Activated CD4-positive, alpha-beta T cell treated with anti-CD3 and anti-CD28 coated beads, Interleukin-10, Interleukin-2, amounts not matched to agents 100 ng/mL and 50 ng/mL, durations not matched to agents 16 hours and 8 hours (primary cell): ENCODE data around the gene GBP6.
A peak's percentile ranks its signal among the peaks of the same experiment; 100 is the strongest.
"Not testable (repeated sequence)": the region's sequence is repeated elsewhere in the genome, so short reads cannot be mapped to it uniquely, and the experiment has no call there.

Experiments used
- DNase-seq: peaks from one replicate; pipeline ENCODE4 v3.0.0-alpha.2; 2020

Gene GBP6, protein sequence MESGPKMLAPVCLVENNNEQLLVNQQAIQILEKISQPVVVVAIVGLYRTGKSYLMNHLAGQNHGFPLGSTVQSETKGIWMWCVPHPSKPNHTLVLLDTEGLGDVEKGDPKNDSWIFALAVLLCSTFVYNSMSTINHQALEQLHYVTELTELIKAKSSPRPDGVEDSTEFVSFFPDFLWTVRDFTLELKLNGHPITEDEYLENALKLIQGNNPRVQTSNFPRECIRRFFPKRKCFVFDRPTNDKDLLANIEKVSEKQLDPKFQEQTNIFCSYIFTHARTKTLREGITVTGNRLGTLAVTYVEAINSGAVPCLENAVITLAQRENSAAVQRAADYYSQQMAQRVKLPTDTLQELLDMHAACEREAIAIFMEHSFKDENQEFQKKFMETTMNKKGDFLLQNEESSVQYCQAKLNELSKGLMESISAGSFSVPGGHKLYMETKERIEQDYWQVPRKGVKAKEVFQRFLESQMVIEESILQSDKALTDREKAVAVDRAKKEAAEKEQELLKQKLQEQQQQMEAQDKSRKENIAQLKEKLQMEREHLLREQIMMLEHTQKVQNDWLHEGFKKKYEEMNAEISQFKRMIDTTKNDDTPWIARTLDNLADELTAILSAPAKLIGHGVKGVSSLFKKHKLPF

DNA sequence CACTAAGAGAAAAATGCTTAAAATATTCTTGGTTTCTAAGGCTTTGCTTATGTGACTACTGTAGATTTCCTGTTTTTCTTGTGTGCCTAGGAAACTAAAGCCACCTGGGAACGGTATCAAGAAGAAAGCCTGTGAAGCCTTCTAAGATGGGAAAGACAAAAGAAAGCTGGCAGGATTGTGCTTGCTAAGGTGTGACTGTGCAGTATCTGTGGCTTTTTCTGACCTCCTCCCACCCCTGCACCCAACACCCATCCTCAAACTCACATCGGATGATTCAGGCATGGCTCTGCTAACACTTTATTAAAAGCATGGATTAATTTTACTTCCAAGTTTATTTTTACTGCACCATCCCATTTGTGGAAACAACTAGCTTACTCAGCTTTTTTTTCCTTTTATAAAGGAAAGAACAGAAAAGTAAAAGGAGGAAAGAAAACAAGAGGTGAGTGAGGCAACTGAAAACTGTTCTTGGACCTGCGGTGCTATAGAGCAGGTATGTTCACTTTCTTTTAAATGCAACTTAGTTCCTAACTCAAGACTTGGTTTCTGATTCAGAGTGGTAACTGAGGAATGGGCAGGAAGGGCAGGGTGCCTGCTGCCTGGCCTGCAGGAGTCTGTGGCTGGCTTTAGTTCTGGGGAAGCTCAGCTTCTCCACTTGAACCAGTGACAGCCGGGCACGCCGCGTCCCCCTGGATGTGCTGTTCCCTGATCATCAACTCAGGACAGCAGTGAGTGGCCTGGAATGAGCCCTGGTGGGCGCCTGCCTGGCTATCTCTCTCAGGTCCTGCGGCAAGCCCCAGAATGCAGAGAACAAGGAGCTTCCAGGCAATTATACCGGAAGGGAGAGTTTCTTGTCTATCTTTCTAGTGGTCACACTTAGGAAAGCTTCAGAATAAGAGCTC is at the start of gene GBP6:
Gene GBP6, plus strand, starts transcription at position 422 of the 899 bp plus-strand sequence. CDS start 4,493 bp downstream, outside the sequence.
- DNase-seq: peak; percentile 29

DNA sequence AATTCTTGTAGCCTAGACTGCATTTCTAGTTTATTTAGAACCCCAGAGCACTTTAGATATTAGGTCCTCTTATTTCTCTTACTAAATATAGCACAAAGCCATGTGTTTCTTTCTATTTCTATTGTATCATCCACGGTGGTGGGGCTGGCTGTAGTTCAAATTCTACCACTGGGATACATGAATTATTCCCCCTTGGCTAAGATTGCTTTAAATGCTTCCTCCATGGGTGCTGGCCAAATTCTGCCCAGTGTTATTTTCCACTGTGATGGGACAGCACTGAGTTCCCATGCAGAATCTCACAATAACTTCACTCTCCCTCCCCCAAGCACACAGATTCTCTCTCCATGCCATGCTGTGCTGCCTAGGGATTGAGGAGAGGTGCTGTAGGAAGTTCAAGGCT is 41.5 kb upstream of the GBP6 start:
- DNase-seq: no peak

DNA sequence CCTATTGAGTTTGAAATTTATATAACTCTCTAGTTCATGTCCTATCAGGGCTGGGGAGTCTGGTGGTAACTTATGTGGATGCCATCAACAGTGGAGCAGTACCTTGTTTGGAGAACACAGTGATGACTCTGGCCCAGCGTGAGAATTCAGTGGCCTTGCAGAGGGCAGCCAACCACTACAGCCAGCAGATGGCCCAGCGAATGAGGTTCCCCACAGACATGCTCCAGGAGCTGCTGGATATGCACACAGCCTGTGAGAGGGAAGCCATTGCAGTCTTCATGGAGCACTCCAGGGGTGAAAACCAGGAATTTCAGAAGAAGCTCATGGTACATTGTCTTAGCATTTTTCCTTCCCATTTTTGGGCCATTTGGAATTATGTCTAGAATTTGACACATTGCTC is 32.0 kb upstream of the GBP6 start:
- DNase-seq: no peak

DNA sequence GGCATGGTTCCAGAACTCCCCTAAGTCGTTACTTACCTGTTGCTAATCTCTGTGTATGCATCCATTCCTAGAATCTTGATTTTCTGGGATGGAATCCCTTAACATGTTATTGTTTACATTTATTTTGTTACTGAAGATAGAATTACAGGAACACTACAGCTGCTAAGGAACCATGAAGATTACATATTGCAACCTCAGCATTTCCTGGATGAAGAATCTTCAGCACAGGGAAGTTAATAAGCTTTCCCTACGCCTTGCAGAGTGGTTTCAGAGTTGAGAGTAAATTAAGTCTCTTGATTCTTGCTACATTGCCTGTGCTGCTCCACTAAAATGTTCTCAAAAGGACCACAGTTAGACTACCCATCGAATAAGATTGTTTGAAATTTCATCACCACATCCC is 31.4 kb upstream of the GBP6 start:
- no peak for DNase-seq

DNA sequence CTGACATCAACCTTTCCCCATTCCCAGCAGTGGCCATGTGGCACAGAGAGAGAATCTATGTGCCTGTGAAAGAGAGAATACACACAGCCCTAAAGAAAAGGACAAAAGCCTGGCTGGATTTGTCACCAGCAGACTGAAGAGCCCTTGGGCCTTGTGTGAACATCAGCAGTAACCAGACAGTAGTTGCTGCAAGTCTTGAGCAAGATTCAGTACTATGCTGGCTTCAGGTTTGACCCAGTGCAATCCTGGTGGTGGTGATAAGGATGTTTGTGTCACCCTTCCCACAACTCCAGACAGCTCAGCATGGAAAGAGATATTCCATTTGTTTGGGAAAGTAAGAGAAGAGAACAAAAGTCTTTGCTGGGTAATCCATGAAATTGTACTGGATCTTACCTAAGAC is 28.4 kb upstream of the GBP6 start:
- DNase-seq: no peak

DNA sequence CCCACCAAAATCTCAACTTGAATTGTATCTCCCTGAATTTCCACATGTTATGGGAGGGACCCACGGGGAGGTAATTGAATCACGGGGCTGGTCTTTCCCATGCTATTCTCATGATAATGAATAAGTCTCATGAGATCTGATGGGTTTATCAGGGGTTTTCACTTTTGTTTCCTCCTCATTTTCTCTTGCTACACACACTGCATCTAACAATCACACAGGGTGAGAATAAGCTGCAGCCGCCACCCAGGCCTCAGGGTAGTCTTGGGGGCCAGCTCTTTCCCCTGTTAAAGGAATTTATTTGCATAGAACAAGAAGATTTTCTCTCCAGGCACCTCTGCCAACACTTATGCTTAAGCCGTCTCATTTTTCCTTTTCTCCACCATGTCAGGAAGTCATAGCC is 26.0 kb upstream of the GBP6 start:
- DNase-seq: no peak

DNA sequence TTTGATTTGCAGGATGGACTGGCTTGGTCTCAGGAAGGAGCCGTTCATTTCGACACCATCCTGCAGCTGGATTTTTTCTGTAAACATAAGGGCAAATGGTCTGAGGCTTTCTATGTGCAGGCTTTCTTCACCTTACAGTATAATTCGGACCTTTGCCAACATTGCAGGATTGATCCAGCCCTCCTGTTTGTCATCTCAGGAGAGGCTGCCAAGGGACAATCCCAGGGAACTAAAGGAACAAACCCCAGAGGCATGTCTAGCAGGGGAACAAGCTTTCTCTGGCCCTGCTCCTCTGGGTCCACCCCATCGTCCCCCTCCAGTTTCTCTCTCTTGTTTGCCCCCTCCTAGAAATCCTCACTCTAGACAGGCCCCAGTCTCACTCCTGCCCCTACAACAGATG is 24.8 kb upstream of the GBP6 start:
- DNase-seq: no peak

DNA sequence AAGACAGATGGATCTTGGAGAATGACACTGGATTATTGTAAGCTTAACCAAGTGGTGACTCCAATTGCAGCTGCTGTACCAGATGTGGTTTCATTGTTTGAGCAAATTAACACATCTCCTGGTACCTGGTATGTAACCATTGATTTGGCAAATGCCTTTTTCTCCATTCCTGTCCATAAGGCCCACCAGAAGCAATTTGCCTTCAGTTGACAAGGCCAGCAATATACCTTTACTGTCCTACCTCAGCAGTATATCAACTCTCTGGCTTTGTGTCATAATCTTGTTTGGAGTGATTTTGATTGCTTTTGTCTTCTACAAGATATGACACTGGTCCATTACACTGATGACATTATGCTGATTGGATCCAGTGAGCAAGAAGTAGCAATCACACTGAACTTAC is 18.4 kb upstream of the GBP6 start:
- DNase-seq: not testable (repeated sequence)

DNA sequence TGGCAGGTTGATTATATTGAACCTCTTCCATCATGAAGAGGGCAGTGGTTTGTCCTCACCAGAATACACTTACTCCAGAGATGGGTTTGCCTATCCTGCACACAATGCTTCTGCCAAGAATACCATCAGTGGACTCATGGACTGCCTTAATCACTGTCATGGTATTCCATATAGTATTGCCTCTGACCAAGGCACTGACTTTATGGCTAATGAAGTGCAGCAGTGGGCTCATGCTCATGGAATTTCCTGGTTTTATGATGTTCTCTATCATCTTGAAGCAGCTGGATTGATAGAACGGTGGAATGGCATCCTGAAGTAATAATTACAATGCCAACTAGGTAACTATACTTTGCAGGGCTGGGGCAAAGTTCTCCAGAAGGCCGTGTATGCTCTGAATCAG is 16.6 kb upstream of the GBP6 start:
- no peak for DNase-seq

DNA sequence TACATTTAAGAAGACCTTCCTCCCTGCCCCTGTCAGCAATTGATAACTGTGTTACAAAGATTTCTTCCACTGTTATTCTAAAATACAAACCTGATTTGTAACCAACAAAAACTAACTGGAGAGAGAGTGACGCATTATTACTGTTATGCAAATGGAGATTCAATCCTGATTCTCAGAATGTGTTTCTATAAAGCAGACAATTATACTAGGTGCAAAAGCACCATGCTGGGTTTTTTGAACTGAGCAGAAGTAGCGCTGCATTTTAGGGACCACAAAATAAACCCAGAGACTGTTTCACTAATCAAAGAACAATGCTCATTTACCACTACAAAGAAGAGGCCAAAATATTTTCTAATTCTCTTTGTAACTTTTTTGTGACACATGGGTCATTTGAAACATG is 13.6 kb upstream of the GBP6 start:
- DNase-seq: no peak

DNA sequence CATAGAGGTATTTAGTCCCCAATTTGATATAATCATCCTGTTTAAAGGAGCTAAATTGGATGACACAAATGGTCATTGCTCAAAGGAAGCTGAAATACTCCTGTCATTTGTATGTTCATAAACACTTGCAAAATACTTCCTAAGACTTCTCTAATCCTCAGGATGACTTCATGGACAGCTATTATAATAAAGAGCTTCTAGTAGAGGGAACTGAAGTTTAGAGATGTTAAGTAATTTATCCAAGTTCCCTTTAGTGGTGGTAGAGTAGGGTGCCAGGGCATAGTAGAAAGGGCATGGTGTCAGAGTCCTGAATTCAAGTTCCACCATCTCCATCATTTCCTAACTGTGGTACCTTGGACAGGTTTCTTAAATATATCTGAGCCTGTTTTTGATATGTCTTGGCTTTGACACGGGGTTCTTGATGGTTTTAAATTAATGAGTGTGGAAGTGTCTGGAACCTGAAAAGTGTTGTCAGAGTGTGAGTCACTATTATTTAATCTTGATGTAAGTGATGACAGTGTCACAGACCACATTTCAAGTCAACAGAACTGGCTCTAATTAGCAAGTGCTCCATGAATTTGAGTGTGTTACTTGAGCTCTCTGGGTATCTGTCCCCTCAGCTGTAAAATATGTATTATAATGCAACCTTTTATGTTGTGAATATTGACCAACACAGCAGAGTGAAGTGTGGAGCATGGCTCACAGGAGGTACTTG is 12.1 kb upstream of the GBP6 start:
- no peak for DNase-seq

DNA sequence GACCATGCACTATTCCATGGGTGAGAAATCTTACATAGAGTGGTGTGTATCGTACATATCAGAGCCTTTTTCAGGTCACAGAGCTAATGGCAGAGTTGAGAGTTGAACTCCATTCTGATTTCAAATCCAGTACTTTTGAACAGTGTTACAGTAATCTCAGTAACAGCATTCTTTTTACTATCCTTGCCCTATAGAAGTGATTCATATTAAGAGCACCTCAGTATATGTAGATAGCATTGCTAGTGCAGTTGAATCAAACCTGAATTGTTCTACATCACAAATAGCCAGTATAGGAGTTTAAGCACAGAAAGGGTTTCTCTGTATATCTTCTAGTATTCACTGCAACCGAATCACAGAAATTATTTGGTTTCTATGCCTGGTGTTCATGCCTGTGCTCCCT is 11.4 kb upstream of the GBP6 start:
- no peak for DNase-seq

DNA sequence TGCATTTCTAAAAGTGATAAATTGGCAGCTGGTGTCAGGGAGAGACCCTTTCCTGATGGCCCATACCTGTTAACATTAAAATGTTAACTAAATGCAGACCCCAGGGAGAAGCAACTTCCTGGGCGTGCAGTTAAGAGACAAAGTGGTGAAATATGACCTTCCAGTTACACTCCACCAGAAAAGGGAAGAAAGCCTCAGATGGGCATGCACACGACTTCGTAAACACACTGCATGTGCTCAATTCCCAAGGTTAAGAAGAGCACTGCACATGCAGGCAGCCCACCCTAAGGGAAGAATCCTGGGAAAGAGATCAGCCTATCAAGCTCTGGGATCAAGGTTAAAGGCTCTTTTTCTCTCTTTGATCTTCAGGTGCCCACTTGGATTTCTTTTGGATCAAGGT is 9.7 kb upstream of the GBP6 start:
- no peak for DNase-seq

DNA sequence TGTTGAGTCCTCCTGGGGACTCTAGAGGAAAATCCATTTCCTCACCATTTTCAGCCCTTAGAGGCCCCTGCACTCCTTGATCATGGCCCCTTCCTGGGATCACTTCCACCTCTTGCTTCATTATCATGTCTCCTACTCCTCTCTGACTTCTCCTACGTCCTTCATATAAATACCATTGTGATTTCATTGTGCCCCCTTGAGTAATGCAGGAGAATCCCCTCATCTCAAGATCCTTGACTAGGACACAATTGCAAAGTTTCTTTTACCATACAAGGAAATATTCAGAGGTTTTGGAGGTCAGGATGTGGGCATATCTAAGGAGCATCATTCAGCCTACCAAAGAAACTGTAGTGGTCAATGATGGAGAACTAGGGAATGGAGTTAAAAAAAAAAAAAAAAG is 8.8 kb upstream of the GBP6 start:
- DNase-seq: no peak

DNA sequence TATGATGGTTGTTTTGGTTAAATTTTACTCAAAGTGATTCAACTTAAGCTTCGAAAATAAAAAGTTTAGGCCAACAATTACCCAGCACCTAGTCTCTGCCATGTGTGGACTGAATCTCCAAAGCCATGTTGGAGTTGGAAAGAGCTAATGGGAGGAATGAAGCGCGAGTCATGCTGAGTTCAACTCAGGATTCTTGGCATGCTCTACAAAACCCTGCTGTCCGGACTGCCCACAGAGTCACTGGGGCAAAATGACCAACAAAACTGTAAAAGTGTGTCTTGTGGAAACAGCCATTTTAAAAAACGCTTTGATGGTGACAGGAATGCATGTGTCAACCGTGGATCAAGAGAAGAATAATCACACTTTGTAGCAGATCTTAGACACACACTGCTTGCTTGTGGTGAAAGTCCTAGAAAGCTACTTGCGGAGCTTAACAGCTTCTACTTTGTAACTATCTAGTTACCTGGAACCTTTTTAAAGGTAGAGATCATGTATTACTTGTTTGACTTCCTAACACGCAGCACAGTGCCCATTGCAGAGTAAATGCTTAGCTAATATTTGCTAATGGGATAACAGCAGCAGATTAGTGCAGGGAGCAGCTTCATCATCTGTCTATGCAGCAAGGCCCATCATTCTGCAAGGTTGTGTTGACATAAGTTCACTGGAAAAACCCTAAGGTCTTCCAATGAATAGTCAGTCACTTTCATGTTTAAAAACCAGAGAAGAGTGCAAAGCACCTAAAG is 7.0 kb upstream of the GBP6 start:
- no peak for DNase-seq

DNA sequence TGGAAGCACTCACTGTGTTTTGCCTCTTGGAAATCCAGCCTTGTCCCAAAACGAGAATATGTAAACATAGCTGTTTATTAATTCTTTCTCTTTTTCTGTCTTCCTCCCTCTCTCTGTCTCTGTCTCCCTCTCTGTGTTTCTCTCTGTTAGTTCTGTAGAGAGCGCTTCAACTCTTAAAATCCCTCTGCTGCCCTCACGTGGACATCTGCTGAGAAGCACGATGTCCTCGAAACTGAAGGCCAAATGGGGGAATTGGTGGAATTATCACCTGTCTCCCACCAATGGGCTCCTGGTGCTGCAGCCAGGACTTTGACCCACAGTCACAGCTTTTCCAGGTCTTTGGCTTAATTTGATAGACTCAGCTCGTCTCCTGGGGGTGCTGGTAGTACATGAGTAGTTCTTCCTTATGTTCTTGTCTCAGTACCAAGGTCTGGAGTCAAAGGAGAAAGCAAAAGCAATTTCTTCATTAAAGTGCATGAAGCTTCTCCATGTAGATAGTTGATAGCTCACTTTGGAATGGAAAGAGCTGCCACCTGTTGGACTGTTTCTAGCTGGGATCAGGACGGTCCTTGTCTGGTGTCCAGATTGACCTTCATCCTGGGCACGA is 5.5 kb upstream of the GBP6 start:
- DNase-seq: peak; percentile 81

DNA sequence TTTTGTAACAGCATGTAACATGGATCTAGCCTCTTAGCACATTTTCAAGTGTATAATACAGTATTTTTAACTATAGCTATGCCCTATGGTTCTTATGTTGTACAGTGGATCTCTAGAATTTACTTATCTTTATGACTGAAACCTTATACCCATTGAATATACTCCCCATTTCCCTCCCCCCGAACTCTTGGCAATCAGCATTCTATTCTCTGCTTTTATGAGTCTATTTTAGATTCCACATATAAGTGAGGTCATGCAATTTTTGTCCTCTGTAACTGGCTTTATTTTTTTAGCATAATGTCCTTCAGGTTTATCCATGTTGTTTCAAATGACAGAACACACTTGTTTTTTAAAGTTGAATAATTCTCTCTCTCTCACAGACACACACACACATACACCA is 3.1 kb upstream of the GBP6 start:
- no peak for DNase-seq

DNA sequence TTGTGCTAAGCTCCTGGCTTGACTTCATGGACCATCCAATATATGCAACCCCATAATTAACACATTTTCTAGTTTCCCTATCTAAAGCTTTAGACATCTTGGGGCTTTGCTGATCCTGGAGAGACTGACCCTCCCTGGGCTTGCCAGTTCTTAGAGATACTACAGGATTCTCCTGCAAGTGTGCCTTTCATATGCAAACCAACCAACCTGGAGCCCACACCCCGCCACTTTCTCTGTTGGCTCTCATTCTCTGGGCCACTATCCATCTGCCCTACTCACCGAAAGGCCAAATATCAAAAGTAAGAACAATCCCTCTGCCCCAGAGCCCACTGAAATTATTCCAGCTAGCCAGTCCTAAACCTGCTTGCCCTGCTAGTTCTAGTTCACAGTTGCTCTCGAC is 2.2 kb upstream of the GBP6 start:
- DNase-seq: no peak

DNA sequence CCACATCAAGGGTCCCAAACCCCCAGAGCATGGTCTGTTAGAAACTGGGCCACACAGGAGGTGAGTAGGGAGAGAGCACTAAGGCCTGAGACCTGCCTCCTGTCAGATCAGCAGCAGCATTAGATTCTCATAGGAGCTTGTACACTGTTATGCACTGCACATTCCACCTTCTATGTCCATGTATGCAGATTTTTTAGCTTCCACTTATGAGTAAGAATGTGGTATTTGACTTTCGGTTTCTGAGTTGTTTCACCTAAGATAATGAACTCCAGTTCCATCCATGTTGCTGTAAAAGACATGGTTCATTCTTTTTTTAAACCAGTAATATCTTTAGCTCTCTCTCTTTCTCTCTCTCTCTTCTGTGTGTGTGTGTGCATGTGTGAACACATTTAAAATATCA is 663 bp upstream of the GBP6 start:
- DNase-seq: peak; percentile 70

DNA sequence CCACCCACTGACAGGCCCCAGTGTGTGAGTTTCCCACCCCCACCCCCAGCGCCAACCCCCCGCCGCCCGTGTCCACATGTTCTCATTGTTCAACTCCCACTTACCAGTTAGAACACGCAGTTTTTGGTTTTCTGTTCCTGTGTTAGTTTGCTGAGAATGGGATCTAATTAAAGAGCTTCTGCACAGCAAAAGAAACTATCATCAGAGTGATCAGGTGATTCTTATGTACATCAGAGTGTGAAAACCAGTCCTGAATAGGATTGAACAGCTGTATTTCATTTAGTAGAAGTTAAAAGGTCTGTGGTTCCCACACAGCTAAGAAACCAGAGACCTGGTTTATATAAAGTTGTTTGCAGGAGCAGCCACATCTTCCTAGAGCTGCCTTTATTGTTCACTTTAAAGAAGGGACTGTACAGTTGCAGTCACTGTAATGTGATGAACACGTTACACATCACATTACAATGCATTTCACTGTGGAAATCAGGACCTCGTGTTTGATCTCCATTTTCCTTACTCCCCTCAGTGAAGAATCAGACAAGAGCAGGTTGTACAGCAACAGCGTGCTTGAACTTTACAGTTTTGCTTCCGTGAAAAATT is 1.2 kb downstream of the GBP6 start:
- no peak for DNase-seq

DNA sequence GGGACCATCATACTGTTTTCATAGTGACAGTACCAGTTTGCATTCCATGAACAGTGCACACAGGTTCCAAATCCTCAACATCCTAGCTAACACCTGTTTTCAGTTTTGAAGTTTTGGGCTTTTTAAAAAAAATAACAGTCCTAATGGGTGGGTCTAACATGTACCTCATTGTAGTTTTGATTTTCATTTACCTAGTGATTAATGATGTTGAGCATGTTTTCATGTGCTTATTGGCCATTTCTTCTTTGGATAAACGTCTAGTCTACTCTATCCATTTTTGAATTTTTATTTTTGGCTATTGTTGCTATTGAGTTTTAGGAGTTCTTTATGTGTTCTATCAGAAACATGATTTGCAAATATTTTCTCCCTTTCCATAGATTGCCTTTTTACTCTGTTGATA is 3.4 kb downstream of the GBP6 start:
- DNase-seq: no peak
